ENCODE data around the gene BICRA. TPM values are rescaled to one million over a fixed set of nuclear protein-coding genes. Genes with fewer than 3 reads are reported as not detected.
"Not testable (repeated sequence)": the region's sequence is repeated elsewhere in the genome, so short reads cannot be mapped to it uniquely, and the experiment has no call there.

The BICRA gene
- total RNA-seq, 1 experiment from 2014 or later, result 3.8 TPM

DNA sequence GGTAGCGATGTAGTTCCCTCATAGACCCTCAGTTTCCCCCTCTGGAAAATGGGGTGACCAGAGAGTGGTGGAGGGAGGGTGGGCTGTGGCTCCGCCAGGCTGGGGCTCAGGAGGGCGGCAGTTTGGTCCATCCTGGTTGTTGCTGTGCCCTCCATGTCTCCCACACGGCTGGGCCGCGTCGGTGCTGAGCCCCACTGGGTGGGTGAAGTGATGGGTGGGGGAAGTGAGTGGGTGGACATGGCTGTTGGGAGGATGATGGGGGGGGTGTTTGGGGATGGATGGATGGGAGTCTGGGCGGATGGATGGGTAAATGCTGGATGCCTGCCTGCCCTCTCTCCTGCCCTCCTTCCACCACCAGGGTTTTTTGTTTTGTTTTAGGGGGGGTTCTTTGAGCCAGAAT, 87.7 kb downstream of the BICRA start:
- DNase-seq (ENCODE audit: low read depth, low spot score), result no peak
- in situ Hi-C loops (cut with HindIII; ENCODE audit: low pct_unique_long_range_greater_than_20kb, low sequenced_read_pairs), result no loop called here

- in situ Hi-C loops (cut with HindIII; ENCODE audit: low pct_unique_long_range_greater_than_20kb, low sequenced_read_pairs), result no loop called here
- peak; percentile 88 for DNase-seq (ENCODE audit: low read depth, low spot score)
Observed at GRCh38 chr19:47697863-47698609, 89.1 kb downstream of the BICRA start.

DNA sequence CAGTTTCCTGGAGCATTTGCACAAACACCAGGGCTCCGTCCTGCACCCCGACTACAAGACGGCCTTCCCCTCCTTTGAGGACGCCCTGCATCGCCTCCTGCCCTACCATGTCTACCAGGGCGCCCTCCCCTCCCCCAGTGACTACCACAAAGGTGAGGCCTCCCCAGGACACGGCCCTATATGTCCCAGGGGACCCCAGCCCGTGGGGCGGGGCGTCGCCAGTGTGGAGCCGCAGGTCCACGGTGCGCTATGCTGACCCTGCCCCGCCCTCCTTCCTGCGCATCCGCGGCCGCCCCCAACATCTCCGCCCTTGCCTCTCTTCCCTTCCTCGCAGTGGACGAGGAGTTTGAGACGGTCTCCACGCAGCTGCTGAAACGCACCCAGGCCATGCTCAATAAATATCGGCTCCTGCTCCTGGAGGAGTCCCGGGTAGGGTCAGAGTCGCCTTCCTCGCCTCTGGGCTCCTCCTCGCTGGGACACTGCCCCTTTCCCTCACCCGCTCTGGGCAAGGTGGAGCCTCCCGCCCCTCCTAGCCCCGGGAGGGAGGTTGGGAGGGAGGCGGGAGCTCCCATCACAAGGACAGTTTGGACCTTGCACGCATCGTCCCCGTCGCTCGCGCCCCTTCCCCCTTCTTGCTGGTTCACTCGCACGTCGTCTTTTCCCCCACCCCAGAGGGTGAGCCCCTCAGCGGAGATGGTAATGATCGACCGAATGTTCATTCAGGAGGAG, 89.9 kb downstream of the BICRA start:
- no peak for DNase-seq (ENCODE audit: low read depth, low spot score)
- in situ Hi-C loops (cut with HindIII; ENCODE audit: low pct_unique_long_range_greater_than_20kb, low sequenced_read_pairs), result no loop called here

DNA sequence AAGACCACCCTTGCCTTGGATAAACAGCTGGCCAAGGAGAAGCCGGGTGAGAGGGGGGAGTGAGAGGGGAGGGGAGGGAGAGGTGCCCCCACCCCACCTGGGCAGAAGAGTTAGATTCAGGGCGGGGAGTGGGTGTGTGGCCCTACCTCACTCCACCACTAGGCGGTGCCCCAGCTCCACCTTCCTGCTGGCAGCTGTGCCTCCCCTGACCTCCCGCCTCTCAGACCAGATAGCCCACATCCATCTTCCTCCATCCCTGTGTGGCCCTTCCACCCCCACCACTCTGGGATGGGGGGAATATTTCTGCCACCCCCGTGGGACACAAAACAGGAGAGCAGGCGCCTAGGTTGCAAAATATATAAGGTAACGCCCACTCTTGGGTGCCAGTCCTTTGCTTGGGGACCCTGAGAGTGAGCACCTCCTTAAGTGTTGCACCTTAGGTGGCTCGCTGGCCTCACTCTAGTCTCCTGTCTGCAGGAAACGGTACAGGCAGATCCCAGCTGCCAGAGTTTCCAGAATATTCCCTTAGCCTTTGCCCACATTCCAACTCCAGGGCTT, 90.5 kb downstream of the BICRA start:
- DNase-seq (ENCODE audit: low read depth, low spot score), result peak; percentile 62
- in situ Hi-C loops (cut with HindIII; ENCODE audit: low pct_unique_long_range_greater_than_20kb, low sequenced_read_pairs), result no loop called here

- no peak for DNase-seq (ENCODE audit: low read depth, low spot score)
- in situ Hi-C loops (cut with HindIII; ENCODE audit: low pct_unique_long_range_greater_than_20kb, low sequenced_read_pairs), result no loop called here
Observed at GRCh38 chr19:47700934-47701716, 92.2 kb downstream of the BICRA start.

GRCh38 chr19:47701717-47702552, 93.0 kb downstream of the BICRA start:
- in situ Hi-C loops (cut with HindIII; ENCODE audit: low pct_unique_long_range_greater_than_20kb, low sequenced_read_pairs), result no loop called here
- DNase-seq (ENCODE audit: low read depth, low spot score), result no peak

DNA sequence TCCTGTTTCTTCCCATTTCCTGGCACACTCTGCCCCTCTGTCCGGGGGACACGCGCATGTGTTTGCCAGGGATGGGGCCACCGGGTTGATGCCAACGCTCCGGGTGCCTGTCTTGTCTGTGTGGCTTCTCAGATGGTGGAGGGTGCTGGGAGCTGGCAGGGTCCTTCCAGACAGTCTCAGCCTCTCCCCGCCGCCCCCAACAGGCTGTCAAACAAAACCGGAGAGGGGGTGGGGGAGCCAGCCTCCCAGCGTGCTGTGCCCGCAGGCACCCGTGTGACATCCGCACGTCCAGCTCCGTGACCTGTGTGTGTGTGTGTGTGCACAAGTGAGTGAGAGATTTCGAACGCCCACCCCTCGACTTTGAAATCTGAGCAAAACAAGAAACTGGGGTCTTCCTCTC, 93.7 kb downstream of the BICRA start:
- in situ Hi-C loops (cut with HindIII; ENCODE audit: low pct_unique_long_range_greater_than_20kb, low sequenced_read_pairs), result no loop called here
- DNase-seq (ENCODE audit: low read depth, low spot score), result no peak

- in situ Hi-C loops (cut with HindIII; ENCODE audit: low pct_unique_long_range_greater_than_20kb, low sequenced_read_pairs), result no loop called here
- DNase-seq (ENCODE audit: low read depth, low spot score), result no peak
Observed at GRCh38 chr19:47703301-47703700, 94.4 kb downstream of the BICRA start.

GRCh38 chr19:47704024-47704423, 95.1 kb downstream of the BICRA start:
- in situ Hi-C loops (cut with HindIII; ENCODE audit: low pct_unique_long_range_greater_than_20kb, low sequenced_read_pairs), result no loop called here
- DNase-seq (ENCODE audit: low read depth, low spot score), result no peak

DNA sequence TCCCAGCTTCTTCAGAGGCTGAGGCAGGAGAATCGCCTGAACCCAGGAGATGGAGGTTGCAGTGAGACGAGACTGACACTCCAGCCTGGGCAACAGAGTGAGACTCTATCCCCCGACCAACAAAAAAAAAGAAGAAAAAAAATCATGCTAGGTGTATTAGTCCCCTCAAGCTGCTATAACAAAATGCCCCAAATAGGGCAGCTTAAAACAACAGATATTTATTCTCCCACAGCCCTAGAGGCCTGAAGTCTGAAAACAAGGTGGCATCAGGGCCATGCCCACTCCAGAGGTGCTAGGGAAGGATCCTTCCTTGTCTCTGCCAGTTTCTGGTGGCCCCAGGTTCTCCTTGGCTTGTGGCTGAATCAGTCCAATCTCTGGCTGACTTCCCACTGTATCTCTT, 95.7 kb downstream of the BICRA start:
- in situ Hi-C loops (cut with HindIII; ENCODE audit: low pct_unique_long_range_greater_than_20kb, low sequenced_read_pairs), result no loop called here
- no peak for DNase-seq (ENCODE audit: low read depth, low spot score)

- in situ Hi-C loops (cut with HindIII; ENCODE audit: low pct_unique_long_range_greater_than_20kb, low sequenced_read_pairs), result no loop called here
- peak; percentile 86 for DNase-seq (ENCODE audit: low read depth, low spot score)
Observed at GRCh38 chr19:47707135-47707925, 98.4 kb downstream of the BICRA start.

DNA sequence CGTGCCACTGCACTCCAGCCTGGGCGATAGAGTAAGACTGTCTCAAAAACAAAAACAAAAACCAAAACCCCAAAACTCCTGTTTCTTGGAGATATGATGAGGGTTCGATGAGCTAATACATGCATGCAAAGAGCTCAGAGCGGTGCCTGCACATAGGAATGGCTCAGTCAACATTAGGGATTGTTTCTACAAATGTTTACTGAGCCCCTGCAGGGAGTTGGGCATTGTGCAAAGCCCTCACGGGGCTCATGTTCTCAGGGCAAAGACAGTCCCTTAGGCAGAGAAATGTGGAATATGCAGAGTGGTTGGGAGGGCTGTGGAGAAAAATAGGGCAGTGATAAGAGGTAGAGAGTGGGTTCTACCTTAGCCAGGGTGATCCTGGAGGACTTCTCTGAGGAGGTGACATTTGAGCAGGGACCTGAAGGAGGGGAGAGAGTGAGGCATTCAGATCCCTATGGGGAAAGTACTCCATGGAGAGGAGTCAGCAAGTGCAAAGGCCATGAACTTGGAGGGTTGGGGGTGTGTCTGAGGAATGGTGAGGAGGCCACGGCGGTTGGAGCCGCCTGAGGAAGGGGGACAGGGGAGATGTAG, 102.8 kb downstream of the BICRA start:
- in situ Hi-C loops (cut with HindIII; ENCODE audit: low pct_unique_long_range_greater_than_20kb, low sequenced_read_pairs), result no loop called here
- no peak for DNase-seq (ENCODE audit: low read depth, low spot score)

DNA sequence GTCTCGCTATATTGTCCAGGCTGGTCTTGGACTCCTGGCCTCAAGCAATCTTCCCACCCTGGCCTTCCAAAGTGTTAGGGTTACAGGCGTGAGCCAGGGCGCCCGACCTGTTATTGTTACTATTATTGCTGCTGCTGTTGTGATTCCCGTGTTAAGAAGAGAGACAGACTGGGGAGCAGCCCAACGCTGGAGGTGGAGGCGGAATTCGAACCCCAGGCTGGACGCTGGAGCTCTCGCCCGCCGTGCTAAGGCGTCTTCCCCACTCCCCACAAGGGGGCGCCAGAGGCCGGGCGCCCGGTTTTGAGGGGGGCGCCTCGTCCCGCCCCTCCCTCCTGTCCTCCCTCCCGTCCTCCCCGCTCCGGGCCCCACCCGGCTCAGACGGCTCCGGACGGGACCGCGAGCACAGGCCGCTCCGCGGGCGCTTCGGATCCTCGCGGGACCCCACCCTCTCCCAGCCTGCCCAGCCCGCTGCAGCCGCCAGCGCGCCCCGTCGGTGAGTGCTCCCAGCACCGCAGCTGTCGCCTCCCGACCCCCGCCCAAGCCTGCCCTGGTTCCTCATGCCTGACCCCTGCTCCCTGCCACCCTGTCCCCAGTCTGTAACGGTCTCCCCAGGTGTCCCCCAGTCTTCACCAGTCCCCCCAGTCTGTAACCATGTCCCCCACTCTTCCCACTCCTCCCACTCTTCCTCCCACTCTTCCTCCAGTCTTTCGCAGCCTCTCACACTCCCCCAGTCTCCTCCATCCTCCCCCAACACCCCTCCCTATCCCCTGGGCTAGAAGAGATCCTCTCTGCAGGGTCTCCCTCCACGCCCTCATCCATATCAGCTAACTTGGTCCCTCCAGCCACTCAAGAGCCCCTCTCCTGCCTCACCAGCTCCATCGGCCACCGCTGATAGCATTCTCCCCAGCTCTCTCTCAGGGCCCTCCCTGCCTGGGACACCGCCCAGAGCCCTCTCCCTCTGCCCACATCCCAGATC, 104.4 kb downstream of the BICRA start, which contains the start of gene EHD2:
EHD2 (plus strand) TSS at position 377 of the 976 bp plus-strand sequence. CDS start 3,191 bp downstream, outside the sequence.
- in situ Hi-C loops (cut with HindIII; ENCODE audit: low pct_unique_long_range_greater_than_20kb, low sequenced_read_pairs), result no loop called here

DNA sequence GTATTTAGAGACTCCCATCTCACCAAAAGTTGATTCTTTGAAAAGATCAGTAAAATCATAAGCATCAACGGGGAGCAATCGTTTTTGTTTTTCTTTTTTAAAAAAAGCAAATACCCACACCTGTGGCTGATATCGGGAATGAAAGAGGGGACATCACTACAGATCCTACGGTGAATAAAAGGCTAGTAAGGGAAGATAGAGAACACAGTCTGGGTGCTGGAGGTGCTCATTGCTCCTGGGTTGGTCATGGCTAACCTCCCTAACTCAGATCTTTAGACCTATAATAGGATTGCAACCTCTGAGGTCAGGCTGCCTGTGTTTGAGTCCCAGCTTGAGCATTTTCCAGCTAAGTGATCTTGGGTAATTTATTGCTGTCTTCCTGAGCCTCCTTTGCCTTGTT, 105.4 kb downstream of the BICRA start:
- in situ Hi-C loops (cut with HindIII; ENCODE audit: low pct_unique_long_range_greater_than_20kb, low sequenced_read_pairs), result no loop called here

More for the DNA sequence above, 104.4 kb downstream of the BICRA start, which contains the start of gene EHD2:
- DNase-seq (ENCODE audit: low read depth, low spot score), result peak; percentile 37

DNA sequence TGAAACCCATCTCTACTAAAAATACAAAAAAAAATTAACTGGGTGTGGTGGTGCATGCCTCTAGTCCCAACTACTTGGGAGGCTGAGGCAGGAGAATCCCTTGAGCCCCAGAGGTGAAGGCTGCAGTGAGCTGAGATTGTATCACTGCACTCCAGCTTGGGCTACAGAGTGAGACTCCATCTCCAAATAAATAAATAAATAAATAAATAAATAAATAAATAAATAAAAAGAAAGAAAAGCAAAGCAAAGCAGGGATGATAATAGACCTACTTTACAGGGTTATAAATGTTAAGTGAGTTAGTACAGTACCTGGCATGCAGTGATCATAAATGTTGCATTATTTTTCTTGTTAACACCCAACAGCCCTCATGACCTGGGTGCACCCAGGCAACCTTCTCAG, 105.9 kb downstream of the BICRA start:
- DNase-seq (ENCODE audit: low read depth, low spot score); in situ Hi-C loops (cut with HindIII; ENCODE audit: low pct_unique_long_range_greater_than_20kb, low sequenced_read_pairs): not testable (repeated sequence)

More for the DNA sequence above, 105.4 kb downstream of the BICRA start:
- no peak for DNase-seq (ENCODE audit: low read depth, low spot score)
